GM11168 (cell line): ENCODE results near the gene EGFL7.

Experiments used
- in situ Hi-C: fragments of 300-500 bp; cut with MboI; formaldehyde crosslinking; loops from one replicate; pipeline ENCODE4 v1.12.0; 2022; ENCODE audit warnings: low sequenced_read_pairs; ENCODE audit not compliant: unreplicated experiment

EGFL7 gene

DNA sequence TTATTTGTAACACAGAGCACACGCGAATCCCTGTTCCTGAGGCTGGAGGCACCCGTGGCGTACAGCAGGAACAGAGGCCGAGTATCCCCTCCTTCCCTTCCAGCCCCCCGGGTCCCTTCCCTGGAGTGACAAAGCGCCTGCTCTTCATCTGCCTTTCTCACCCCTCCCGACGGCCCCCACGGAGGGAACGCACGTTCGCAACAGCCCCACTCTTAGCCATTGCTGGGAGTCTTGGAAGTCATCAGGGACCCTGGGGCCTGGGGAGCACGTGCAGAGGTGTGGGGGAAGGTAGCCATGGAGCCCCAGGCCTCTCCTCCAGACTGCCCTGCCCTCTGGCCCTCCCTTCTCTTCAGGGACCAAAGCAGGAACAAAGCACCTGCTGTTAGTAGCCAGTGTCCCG lies 22.1 kb downstream of the EGFL7 start:
- in situ Hi-C loops, result no loop called here

DNA sequence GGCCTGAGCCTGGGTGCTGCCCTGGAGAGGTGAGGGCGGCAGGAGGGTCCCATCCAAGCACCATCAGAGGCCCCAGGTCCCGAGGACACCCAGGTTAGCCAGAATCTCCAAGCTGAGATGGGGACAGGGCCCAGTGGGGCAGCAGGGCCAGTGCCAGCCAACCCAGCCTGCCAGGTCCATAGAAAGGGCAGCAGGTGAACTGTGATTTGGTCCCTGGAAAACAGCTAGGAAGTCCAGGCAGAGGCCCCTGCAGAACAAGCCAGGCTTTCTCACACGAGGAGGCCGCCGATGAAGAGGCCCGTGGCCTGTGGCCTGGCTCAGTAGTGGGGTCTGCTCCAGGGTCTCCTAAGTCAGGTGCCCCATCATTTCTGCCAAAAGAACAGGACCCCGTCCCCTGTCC lies 22.5 kb downstream of the EGFL7 start:
- in situ Hi-C loops, result no loop called here

DNA sequence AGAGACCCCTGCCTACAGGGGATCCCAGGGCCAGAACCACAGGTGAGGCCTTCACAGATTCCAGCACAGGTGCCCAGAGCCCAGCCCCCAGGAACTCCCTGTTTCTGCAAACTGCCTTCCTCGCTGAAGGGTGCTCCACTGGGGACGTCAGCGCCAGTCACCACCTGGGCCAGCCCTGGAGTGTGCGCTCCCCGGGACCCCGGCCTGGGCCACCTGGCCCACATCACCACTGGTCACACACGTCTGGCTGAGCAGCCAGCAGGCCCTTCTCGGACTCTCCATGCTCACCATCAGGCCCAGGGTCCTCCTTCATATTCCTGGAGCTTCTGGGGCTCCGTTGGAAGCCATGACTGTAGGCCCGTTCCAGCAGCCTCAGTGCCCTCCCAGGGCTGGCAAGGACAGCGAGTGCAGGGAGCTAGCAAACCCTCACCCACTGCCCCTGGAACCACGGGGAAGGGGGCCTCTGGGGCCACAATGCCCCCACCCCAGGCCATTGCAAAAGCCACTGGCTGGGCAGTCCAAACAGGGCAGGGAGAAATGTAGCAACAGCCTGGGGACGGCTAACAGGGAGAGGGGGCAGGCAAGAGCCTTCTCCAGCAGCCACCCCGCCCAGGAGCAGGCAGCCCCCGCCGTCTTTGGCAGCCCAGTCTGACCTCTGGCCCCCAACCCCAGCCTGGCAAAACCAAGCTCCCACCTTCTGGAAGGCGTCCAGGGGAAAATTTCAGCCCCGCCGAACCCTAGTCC lies 23.2 kb downstream of the EGFL7 start:
- in situ Hi-C loops, result no loop called here

DNA sequence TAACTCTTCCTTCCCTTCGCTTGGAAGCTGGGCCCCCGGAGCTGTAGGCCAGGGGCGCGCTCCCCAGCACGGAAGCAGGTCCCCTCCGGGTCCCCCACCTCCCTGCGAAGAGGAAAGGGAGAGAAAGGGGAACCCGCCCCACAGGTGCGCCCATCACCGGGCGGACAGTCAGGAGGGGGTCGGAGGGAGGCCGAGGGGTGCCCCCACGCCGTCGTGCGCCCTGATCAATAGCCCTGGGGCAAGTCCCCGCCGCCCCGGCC lies 23.7 kb downstream of the EGFL7 start:
- in situ Hi-C loops, result no loop called here

DNA sequence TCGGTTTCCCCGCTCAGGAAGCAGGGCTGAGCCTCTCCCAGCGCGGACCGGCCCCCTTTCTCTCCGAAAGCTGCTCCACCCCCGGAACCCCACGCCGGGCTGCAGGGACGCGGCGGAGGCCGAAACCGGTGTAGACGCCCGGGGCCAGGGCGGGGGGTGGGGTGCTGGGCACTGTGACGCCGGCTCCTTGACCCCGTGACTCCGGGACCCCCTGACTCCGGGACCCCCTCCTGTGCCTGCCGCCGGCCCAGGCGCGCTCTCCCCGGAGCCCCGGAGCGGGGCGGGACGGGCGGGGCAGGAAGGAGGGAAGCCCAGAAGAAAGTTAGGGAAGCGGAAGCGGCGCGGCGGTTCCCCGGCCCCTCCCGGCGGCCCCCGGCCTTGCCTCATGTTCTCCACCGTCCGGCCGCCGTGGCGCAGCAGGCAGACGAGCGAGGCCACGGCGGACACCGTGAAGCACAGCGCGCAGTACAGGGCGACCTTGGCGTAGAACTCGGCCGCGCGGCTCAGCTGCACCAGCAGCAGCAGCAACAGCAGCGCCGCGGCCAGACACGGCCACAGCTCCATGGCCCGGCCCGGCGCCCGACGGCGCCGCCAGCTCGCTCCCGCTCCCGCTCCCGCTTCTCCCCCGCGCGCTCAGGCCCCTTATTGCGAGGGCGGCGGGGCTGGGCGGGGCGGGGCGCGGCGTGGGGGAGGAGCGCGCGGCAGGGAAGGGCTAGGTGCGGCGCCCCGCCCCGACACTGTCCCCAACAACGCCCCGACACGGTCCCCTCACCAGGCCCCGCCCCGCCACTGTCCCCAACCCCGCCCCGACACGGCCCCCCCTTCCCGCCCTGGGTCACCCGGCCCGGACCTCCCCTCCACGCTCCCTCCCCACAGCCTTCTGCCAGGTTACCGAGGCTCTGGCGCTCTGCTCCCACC lies 24.3 kb downstream of the EGFL7 start, which contains the start of gene AGPAT2:
AGPAT2 (minus strand) TSS at position 664 of the 918 bp plus-strand sequence; CDS start at position 564, 100 bp downstream.
- in situ Hi-C loops, result no loop called here

DNA sequence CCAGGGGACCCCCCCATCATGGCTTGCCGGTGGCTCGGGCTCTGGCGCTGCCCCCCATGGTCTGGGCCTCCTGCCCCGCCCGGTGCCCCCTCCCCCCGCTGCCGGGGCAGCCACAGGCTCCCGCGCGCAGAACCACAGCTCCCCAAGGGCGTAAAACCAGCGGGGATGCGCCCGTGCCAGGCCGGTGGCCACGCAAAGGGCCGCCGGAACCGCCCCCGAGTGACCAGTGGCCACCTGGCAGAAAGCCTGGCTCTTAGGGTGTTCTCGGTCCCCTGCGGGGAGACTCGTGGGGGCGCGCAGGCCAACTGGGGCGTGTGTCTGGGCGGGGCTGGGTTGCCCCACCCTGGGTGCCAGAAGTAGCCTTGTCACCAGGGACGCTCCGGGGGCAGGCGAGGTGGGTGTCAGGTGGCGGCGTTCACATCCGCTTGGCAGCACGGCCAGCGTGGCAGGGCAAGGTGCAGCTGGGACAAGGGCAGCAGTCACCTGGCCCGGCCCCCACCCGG lies 25.1 kb downstream of the EGFL7 start:
- in situ Hi-C loops, result no loop called here

DNA sequence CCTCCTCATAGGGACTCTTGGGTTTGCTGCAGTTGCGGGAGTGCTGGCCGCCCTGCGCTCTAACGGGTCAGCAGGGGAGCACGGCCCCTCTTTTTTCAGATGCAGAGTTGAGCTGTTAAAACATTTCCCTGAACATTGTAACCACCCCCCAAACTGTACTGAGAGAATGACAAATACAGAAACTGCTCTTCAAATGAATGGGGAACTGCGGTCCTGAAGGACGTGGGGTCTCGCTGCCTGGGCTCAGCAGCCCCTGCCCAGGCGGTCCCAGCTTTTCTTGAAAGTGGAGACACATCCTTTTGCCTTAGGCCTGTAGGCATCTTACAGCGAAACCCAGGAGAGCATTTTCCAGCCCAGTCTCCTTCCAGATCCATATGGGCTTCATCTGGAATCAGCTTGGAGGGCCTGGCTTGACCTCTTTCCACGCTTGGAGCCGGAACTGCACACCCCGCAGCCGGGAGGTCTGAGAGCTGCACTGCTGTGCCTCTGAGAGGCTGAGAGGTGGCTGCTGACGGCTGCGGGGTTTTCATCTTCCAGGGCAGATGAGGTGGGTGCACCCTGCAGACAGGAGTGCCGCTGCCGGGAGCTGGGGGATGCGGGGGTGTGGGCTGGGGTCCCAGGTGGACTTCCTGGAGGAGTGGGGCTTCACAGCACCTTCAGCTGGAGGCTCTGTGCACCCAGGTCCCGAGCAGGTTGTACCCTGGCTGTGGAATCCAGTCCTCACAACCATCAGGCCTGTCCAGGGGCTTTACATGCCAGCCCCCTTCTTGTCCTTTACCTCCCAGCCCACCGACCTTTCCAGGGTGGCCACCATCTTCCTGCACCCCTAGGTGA lies 25.8 kb downstream of the EGFL7 start:
- in situ Hi-C loops, result no loop called here

DNA sequence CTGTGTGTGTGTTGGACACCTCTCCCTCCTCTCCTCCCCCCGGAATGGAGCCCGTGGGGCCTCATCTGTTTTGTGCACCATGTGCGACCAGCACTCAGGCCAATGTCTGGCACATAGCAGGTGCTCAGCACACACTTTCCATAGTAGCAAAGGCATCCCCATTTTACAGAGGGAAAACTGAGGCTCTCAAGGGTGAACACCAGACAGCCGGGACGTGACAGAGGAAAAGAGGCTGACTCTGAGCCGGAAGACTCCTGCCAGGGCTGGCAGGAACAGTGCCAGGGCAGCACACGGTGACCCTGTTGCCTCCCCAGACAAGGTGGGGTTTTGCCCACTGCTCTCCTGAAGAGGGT lies 26.4 kb downstream of the EGFL7 start:
- in situ Hi-C loops, result no loop called here

DNA sequence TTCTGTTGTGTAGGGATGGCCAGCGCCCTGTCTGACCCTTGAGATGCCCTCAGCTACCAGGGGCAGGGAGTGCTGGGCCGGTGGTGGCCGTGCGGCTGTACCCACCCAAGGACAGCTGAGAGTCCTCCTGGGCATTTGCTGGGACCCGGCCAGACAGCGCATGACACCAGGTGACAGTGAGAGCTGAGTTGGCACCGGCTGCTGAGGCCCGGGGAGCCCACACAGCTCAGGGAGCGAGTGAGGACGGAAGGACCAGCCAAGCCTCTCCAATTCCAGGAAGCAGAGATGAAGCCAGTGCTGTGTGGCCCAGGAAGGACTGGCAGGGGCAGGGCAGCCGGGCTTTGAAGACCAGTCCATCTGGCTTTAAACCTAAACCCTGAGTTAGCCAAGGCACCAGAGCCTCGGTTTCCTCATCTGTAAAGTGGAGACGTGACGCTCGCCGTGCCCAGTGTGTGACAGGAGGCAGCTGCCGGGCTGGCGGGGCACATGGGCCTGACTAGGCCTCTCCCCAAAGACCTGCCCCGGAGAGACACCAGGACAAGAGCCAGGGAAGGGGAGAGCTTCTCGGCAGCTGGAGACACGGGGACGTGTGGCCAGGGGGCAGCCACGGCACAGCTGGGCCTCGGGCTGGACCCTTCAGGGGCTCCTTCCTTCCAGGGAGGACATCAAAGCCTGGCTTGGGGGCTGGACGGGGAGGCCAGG lies 27.5 kb downstream of the EGFL7 start:
- in situ Hi-C loops, result no loop called here

DNA sequence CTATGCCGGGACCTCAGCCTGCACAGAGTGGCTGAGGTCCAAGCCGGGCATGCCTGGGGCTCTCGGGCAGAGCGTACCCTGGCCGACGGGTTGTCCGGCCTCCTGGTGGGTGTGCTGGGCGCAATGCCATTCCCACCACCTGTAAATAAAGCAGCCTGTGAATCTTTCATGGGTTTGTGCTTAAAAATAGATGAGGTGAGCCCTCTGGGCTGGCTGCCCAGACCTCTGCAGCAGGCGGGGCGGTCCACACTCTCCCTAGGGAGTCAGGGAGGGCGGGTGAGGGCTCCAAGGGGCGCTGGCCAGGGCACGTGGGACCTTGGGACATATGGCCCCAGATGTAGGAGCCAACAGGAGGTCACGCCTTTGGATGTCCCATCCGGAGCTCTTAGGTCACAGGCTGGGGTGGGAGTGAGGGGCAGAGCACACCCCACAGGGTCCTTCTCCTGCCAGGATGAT lies 28.1 kb downstream of the EGFL7 start:
- in situ Hi-C loops, result no loop called here

DNA sequence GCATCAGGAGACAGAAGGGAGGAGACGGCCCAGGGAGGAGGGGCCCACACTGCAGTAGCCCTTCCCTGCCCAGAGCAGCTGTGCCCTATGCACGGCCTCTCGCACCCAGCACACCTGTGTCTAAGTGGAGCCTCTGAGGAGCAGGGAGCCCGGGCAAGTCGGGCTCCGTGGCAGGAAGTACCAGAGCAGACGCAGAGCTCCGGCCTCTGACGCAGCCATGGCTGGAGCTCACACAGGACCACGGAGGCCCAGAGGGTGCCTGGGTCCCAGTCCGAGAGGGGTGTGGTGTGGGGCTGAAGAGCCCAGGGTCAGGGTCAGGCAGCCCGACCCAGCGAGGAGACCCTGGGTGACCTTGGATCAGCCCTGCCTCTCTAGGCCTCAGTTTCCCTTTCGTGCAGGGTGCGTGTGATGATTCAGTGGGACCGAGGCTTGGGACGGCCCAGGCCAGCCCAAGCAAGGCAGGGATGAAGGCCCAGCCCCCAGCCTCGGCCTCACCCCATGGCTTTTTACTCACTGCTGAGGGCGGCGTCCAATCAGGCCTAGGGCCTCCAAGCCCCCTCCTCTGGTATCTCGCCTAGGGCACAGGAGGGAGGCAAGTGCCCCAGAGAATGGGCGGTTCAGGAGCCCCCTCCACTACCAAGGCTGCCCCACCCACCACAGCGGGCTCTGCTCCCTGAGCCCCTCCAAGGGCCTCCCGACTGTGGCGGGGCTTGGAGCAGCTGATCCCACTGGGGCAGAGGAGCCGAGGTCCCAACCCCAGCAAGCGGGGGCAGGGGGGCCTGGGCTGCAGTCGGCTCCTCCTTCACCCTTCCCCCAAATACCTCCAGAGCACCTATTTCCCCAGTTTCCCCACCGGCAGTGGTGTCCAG lies 28.8 kb downstream of the EGFL7 start:
- in situ Hi-C loops, result no loop called here

DNA sequence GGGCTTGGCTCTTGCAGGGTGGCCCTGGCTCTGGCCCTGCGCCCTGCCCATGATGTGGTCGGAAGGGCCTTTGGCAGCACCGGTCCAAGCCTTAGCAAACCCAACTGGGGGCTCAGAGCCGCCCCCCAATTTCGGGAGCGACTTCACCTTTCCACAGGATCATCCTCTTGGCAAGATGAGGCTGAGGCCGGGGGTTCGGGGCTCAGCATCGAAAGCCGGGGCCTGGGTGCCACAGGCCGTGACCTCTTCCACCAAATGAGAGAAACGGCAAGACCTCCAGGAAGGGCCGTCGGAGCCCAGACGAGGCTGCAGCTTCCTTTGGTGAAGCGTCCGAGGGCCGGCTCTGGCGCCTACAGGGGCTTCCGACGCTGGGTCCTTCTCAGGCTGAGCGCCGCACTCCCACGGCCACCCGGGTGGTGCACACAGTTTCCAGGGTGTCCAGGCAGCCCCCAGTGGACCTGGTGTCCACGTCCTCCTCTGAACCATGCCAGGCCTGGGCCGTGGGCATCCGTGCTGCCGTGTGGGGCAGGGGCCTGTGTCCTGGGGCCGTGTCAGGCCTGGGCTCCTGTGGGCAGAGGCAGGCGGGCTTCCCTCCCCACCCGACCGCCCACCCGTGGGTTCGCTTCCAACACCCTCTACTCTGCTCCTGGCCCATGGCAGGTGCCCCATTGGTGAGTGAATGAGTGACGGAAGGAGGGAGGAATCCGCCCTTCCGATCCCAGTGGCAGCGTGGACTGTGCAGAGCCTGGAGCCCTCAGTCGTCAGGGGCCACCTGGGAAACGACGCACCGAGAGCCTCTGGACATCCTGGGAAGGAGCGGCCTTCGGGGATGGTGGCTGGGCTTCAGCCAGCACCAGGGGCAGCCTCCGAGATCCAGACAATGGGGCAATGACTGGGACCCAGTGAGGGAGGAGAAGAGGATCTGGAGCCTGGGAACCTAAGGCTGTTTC lies 29.7 kb downstream of the EGFL7 start:
- in situ Hi-C loops, result no loop called here

DNA sequence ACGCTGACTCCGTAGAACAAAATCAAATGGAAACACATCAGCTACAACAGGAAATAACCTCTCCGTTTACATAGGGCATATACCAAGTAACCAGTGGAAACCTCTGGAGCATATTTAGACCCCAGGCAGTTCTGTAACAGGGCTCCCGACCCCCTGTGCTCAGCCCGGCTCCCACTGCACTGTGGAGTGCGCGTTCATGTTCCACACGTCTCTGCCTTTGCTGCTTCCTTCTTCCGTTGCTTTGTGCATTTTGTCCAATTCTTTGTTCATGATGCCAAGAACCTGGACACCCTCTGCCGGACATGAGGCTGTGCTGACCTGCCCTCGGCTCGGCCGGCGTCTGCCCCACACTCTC lies 30.4 kb downstream of the EGFL7 start:
- in situ Hi-C loops, result no loop called here

DNA sequence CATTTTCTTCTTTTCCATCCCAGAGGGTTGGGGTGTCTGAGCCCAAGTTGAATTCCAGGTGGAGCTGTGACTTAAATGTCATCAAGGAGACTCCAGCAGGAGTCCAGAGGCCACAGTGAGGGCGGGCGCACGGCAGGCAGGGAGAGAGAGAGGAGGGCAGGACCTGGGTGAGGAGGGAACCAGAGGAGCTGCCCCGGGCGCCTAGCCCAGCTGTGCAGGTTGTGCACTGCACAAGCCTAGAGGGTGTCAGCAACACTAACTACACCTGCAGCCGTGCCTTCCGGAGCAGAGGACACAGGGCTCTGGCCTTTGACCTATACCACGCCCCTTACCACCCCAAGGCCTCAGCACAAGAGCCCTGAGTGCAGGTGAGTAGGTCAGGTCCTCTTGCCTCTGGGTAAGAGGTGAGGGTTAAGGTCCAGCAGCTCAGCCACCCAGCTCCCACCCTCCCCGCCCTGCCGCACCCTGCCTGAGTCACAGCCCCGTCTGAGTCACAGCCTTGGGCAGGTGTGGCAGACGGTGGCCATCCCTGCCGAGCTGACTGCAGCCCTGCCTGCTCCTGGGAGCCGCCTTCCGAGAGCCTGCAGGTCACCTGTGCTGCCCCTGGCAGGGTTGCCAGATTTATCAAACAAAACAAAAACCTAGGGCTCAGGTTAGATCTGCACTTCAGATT lies 30.9 kb downstream of the EGFL7 start:
- in situ Hi-C loops, result no loop called here

DNA sequence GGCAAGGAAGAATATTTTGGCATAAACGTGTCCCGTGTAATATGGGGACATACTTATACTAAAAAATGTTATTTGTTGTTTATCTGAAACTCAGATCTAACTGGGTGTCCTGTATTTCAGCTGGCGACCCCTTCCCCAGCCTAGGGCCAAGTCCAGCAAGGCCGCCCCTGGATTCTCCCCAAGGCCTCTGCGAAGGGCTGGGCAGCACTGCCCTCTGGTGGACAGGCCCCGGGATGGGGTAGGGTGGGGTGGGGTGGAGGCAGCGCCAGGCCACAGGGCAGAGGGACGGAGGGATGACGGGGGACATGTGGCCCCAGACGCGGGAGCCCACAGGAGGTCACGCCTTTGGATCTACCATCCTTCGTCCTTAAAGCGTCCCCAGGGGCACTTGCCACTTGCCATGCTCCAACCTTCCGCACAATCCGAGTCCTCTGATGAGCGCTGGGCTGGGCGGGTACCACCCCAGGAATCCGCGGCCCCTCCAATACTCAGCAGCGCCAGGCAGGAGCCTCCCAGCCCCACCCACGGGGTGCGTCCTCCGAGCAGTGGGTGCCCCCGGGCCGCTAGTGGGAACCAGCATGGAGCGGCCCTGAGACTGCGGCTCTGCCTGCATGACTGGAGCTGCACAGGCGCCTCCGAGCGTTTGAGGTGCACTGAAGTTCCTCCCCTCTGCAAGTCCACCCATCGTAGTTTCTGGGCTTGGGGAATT lies 31.6 kb downstream of the EGFL7 start:
- in situ Hi-C loops, result no loop called here

DNA sequence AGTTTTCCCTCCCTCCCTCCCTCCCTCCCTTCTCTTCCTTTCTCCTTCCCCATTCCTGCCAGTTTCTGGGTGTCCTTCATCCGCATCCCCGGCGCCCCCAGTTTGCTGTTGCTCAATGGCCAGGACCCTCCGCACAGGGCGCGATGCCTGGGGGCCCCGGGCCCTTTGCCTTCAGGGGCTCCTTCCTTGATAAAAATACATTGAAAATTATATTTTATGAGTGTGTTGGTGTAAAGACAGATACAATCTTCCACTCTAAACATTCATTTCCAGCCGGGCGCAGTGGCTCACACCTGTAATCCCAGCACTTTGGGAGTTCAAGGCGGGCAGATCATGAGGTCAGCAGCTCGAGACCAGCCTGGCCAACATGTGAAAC lies 32.1 kb downstream of the EGFL7 start:
- in situ Hi-C loops, result no loop called here

DNA sequence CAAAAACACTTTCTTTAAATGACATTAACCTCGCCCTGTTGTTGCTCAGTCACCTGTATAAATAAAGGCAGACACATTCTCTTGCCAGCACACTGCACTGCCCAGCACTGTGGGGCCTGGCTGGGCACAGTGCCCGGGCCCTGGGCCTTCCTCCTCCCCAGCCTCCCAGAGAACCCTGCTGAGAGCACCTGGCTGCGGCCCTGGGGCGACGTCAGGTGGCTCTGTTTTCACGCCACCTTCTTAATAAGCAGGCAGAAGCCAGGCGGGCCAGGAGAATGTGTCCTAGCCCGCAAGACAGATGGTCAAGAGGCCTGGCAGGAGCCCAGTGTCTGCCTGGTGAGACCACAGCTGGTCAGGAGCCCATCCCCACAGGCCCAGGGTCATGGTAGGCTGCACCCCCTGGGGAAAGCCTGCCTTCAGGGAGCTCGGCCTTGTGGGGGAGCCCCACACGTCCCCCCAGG lies 32.7 kb downstream of the EGFL7 start:
- in situ Hi-C loops, result no loop called here
